Ascending aorta (tissue), 2 donors: ENCODE results near the gene WDR36. TPM values are rescaled to one million over a fixed set of nuclear protein-coding genes. Genes with fewer than 3 reads are reported as not detected.

ENCODE experiments used
- DNase-seq, 2 donors: peaks; one replicate each; pipeline ENCODE4 v3.0.0-alpha.2; 2019; ENCODE audit warnings: low spot score in 2 of 2
- H3K27ac ChIP-seq, 2 donors: fragments of 200-600 bp; sonication (generic); one replicate each; pipeline ENCODE4 v1.5.1; 2016 to 2017; ENCODE audit warnings: mild to moderate bottlenecking in 1 of 2
- H3K27me3 ChIP-seq: fragments of 200-600 bp; sonication (generic); one replicate; pipeline ENCODE4 v1.5.1; 2017
- H3K36me3 ChIP-seq, 2 donors: fragments of 200-600 bp; sonication (generic); one replicate each; pipeline ENCODE4 v1.5.1; 2016
- H3K4me1 ChIP-seq, 2 donors: fragments of 200-600 bp; sonication (generic); one replicate each; pipeline ENCODE4 v1.5.1; 2016 to 2017; ENCODE audit warnings: mild to moderate bottlenecking in 1 of 2
- H3K4me3 ChIP-seq, 2 donors: fragments of 200-600 bp; sonication (generic); one replicate each; pipeline ENCODE4 v1.5.1; 2016 to 2017; ENCODE audit warnings: mild to moderate bottlenecking in 1 of 2
- H3K9me3 ChIP-seq, 2 donors: fragments of 200-600 bp; sonication (generic); one replicate each; pipeline ENCODE4 v1.5.1; 2016
- intact Hi-C: fragments of 100-400 bp; cut with DNase I; formaldehyde crosslinking; loops from one replicate; pipeline ENCODE4 v1.15.1; 2023
- total RNA-seq: library from RNA; depleted of rRNA; stranded (reverse); fragments of >200 nt; gene quantifications from one replicate; pipeline ENCODE4 v1.1.0, GENCODE V29; 2016
- TF ChIP-seq, protein P1 (sequence below), 3 experiments: fragments of 200-600 bp in 2 of 3; fragments of 450-650 bp in 1 of 3; sonication (generic) in 2 of 3; IDR thresholded peaks; one replicate each; pipeline ENCODE4 v1.5.1; 2016 to 2019; ENCODE audit warnings: antibody characterized with exemption in 3 of 3, mild to moderate bottlenecking in 1 of 3, moderate library complexity in 1 of 3

Gene WDR36
- total RNA-seq, 1 donor from 2014 or later, result 8.4 TPM

- H3K27me3 ChIP-seq, result no peaks in the 10 kb centered on the region
- H3K27ac ChIP-seq, result no peak overlapping the region
- H3K4me1 ChIP-seq, result no peaks in the 10 kb centered on the region
- TF ChIP-seq, protein P1, sequence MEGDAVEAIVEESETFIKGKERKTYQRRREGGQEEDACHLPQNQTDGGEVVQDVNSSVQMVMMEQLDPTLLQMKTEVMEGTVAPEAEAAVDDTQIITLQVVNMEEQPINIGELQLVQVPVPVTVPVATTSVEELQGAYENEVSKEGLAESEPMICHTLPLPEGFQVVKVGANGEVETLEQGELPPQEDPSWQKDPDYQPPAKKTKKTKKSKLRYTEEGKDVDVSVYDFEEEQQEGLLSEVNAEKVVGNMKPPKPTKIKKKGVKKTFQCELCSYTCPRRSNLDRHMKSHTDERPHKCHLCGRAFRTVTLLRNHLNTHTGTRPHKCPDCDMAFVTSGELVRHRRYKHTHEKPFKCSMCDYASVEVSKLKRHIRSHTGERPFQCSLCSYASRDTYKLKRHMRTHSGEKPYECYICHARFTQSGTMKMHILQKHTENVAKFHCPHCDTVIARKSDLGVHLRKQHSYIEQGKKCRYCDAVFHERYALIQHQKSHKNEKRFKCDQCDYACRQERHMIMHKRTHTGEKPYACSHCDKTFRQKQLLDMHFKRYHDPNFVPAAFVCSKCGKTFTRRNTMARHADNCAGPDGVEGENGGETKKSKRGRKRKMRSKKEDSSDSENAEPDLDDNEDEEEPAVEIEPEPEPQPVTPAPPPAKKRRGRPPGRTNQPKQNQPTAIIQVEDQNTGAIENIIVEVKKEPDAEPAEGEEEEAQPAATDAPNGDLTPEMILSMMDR (IDR thresholded peaks at IDR 0.05), result peak; percentile 75 to 99 (median 96)
- DNase-seq, result peak in 1 of 2 donors; percentile 78
- no peak overlapping the region for H3K4me3 ChIP-seq
- no peaks in the 10 kb centered on the region for H3K9me3 ChIP-seq
- intact Hi-C loops, result loop anchor here (1.0 to 5.0 kb wide), 2 partner anchors 121 to 989 kb away; no protein-coding TSS in a partner anchor
- H3K36me3 ChIP-seq, result no peaks in the 10 kb centered on the region
Measured at GRCh38 chr5:111158105-111158744, 66.1 kb downstream of the WDR36 start.

DNA sequence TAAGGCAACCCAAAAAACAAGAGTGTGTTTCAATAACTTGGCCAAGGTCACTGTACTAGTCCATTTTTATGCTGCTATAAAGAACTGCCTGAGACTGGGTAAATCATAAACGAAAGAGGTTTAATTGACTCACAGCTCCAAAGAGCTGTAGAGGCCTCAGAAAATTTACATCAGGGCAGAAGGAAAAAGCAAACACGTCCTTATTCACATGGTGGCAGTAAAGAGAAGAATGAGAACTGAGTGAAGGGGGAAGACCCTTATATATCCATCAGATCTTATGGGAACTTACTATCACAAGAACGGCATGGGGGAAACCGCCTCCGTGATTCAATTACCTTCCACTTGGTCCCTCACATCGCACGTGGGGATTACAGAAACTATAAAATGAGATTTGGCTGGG, 67.7 kb downstream of the WDR36 start:
- intact Hi-C loops, result loop anchor here (5.0 kb wide), 1 partner anchor 987 kb away; no protein-coding TSS in a partner anchor
- Histone ChIP-seq H3K36me3 (no peaks in the 10 kb centered on the region), H3K9me3 (no peaks in the 10 kb centered on the region), H3K27ac (no peak overlapping the region), H3K4me1 (no peaks in the 10 kb centered on the region), H3K27me3 (no peaks in the 10 kb centered on the region), H3K4me3 (no peak overlapping the region)
- no peak for DNase-seq
- TF ChIP-seq, protein P1 (IDR thresholded peaks at IDR 0.05), result no peak

DNA sequence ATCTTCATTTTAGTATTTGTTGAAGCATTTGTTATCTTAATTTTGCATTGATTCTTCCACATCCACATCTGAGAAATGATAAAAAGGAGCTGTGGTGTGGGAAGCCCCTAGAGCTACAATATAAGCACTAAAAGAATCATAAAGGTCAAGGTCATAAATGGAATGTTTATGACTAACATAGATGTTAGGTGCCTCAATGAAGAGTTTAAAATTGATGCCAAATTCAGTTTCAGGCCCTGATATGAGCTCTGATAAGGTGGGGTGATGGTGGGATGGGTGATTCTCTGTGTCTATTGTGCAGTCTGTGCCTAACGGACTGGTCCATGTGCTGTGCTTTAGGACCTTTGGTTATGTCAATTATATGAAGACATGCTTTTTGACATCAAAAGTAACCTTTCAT, 70.9 kb downstream of the WDR36 start:
- Histone ChIP-seq H3K9me3 (no peaks in the 10 kb centered on the region), H3K27ac (no peak overlapping the region), H3K27me3 (no peaks in the 10 kb centered on the region), H3K4me1 (no peaks in the 10 kb centered on the region), H3K4me3 (no peak overlapping the region), H3K36me3 (no peaks in the 10 kb centered on the region)
- intact Hi-C loops, result no loop called here
- TF ChIP-seq, protein P1 (IDR thresholded peaks at IDR 0.05), result no peak
- DNase-seq, result no peak

DNA sequence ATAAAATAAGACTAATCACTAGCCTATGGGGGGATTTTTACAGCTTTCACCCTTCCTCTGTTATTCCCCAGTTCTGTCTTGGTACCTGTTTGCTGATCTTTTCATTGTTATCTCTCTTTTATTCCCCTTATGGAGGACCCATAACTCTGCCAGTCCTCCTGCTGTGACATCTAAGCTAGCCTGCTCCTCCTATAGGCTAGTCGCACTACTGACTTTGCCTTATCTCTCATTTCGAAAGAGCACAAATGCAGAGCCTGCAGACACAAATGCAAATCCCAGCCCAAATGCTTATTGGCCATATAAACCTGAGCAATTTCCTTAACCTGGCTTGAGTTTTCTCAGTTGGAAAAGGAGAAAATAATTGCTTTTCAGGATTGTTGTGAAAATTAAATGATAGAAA, 72.9 kb downstream of the WDR36 start:
- Histone ChIP-seq H3K36me3 (no peaks in the 10 kb centered on the region), H3K9me3 (no peaks in the 10 kb centered on the region), H3K27ac (no peak overlapping the region), H3K4me1 (no peaks in the 10 kb centered on the region), H3K4me3 (no peak overlapping the region), H3K27me3 (no peaks in the 10 kb centered on the region)
- intact Hi-C loops, result no loop called here
- no peak for DNase-seq
- TF ChIP-seq, protein P1 (IDR thresholded peaks at IDR 0.05), result no peak

DNA sequence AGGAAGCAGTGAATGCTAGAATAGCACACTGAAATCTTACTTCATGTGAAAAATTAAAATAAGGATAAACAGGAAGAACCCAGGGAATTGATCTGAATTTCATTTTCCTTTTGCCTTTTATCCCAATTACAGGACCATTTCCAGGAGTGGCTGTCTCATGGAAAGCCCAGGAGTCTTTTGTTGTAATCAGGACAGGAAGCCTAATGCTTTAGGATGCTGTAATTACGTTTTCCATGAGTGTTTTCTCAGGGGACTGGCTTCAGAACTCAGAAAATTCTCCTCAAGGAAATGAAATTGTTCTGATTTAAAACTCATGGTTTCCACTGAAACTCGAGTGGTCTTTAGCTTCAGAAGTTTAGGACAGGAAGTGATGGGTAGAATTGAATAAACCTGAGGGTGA, 75.4 kb downstream of the WDR36 start:
- no peak overlapping the region for H3K4me3 ChIP-seq
- DNase-seq, result no peak
- H3K36me3 ChIP-seq, result no peaks in the 10 kb centered on the region
- no peak overlapping the region for H3K27ac ChIP-seq
- H3K9me3 ChIP-seq, result no peaks in the 10 kb centered on the region
- intact Hi-C loops, result no loop called here
- TF ChIP-seq, protein P1 (IDR thresholded peaks at IDR 0.05), result no peak
- no peaks in the 10 kb centered on the region for H3K4me1 ChIP-seq
- no peaks in the 10 kb centered on the region for H3K27me3 ChIP-seq
